HEK293 (cell line): ENCODE data around the gene CGGBP1.

Source experiments
- AEBP2 ChIP-seq: fragments of 450-650 bp; formaldehyde crosslinking; IDR thresholded peaks from 2 replicates; pipeline ENCODE4 v1.5.1; 2016; ENCODE audit warnings: missing biosample characterization, missing genetic modification characterization, borderline replicate concordance
- KLF16 ChIP-seq: fragments of 450-650 bp; formaldehyde crosslinking; IDR thresholded peaks from 2 replicates; pipeline ENCODE4 v1.5.1; 2017; ENCODE audit warnings: missing biosample characterization, missing genetic modification characterization
- OVOL3 ChIP-seq: fragments of 450-650 bp; formaldehyde crosslinking; IDR thresholded peaks from 2 replicates; pipeline ENCODE4 v1.5.1; 2016; ENCODE audit warnings: missing biosample characterization, missing genetic modification characterization
- SP2 ChIP-seq: fragments of 450-650 bp; formaldehyde crosslinking; IDR thresholded peaks from 2 replicates; pipeline ENCODE4 v1.5.1; 2016; ENCODE audit warnings: missing biosample characterization, missing genetic modification characterization
- ZBTB7A ChIP-seq: fragments of 450-650 bp; formaldehyde crosslinking; IDR thresholded peaks from 2 replicates; pipeline ENCODE4 v1.5.1; 2016; ENCODE audit warnings: low read depth, missing biosample characterization, missing genetic modification characterization
- ZFP41 ChIP-seq: fragments of 450-650 bp; formaldehyde crosslinking; IDR thresholded peaks from 2 replicates; pipeline ENCODE4 v1.5.1; 2016; ENCODE audit warnings: missing biosample characterization, missing genetic modification characterization, borderline replicate concordance
- ZNF114 ChIP-seq: fragments of 450-650 bp; formaldehyde crosslinking; IDR thresholded peaks from 2 replicates; pipeline ENCODE4 v1.5.0; 2017; ENCODE audit warnings: missing biosample characterization, missing genetic modification characterization
- ZNF239 ChIP-seq: fragments of 450-650 bp; formaldehyde crosslinking; IDR thresholded peaks from 2 replicates; pipeline ENCODE4 v1.5.1; 2016; ENCODE audit warnings: missing biosample characterization, missing genetic modification characterization
- ZNF335 ChIP-seq: fragments of 450-650 bp; formaldehyde crosslinking; conservative IDR thresholded peaks from 2 replicates; pipeline ENCODE4 v1.5.1; 2016; ENCODE audit warnings: missing biosample characterization, missing genetic modification characterization
- ZNF341 ChIP-seq: fragments of 450-650 bp; formaldehyde crosslinking; IDR thresholded peaks from 2 replicates; pipeline ENCODE4; 2016; ENCODE audit warnings: low read depth, missing biosample characterization, missing genetic modification characterization
- ZNF623 ChIP-seq: fragments of 450-650 bp; formaldehyde crosslinking; IDR thresholded peaks from 2 replicates; pipeline ENCODE4 v1.5.1; 2016; ENCODE audit warnings: missing biosample characterization, missing genetic modification characterization
- ZSCAN18 ChIP-seq: fragments of 450-650 bp; formaldehyde crosslinking; IDR thresholded peaks from 2 replicates; pipeline ENCODE4 v1.5.1; 2016; ENCODE audit warnings: missing biosample characterization, missing genetic modification characterization
- ZSCAN30 ChIP-seq: fragments of 450-650 bp; IDR thresholded peaks from 2 replicates; pipeline ENCODE4 v1.5.1; 2018; ENCODE audit warnings: missing biosample characterization, mild to moderate bottlenecking, missing genetic modification characterization, moderate library complexity
- TF ChIP-seq, protein P1 (sequence below): fragments of 450-650 bp; formaldehyde crosslinking; IDR thresholded peaks from 2 replicates; pipeline ENCODE4 v1.5.1; 2016; ENCODE audit warnings: missing biosample characterization, missing genetic modification characterization
- TF ChIP-seq, protein P2 (sequence below): fragments of 450-650 bp; formaldehyde crosslinking; IDR thresholded peaks from 2 replicates; pipeline ENCODE4 v1.5.1; 2016; ENCODE audit warnings: missing biosample characterization, missing genetic modification characterization
- TF ChIP-seq, protein P3 (sequence below): fragments of 450-650 bp; formaldehyde crosslinking; IDR thresholded peaks from 2 replicates; pipeline ENCODE4 v1.5.1; 2016; ENCODE audit warnings: missing biosample characterization, missing genetic modification characterization
- TF ChIP-seq, protein P4 (sequence below): fragments of 450-650 bp; formaldehyde crosslinking; IDR thresholded peaks from 2 replicates; pipeline ENCODE4 v1.5.1; 2016; ENCODE audit warnings: missing biosample characterization, missing genetic modification characterization
- TF ChIP-seq, protein P5 (sequence below): fragments of 450-650 bp; formaldehyde crosslinking; IDR thresholded peaks from 2 replicates; pipeline ENCODE4 v1.5.1; 2016; ENCODE audit warnings: missing biosample characterization, missing genetic modification characterization, borderline replicate concordance
- TF ChIP-seq, protein P6 (sequence below): fragments of 450-650 bp; formaldehyde crosslinking; optimal IDR thresholded peaks from 2 replicates; pipeline ENCODE3; 2016; ENCODE audit warnings: missing biosample characterization, mild to moderate bottlenecking, missing genetic modification characterization

Gene CGGBP1

GRCh38 chr3:88058581-88059379 lies at the start of gene CGGBP1, which contains the start of gene ZNF654 (continued):
- TF ChIP-seq ZSCAN18 (tag by site-specific recombination) (no peak), ZBTB7A (tag by site-specific recombination) (no peak), KLF16 (tag by site-specific recombination) (peak; percentile 57), ZNF623 (tag by site-specific recombination) (no peak), ZNF239 (tag by site-specific recombination) (no peak), ZNF335 (tag by site-specific recombination) (peak; percentile 62), ZSCAN30 (peak; percentile 75; the same call in 1 of the 2 replicates), ZNF341 (tag by site-specific recombination) (peak; percentile 69), AEBP2 (tag by site-specific recombination) (no peak), ZFP41 (no peak), OVOL3 (tag by site-specific recombination) (no peak), SP2 (tag by site-specific recombination) (peak; percentile 90), ZNF114 (tag by site-specific recombination) (no peak)
- TF ChIP-seq, protein P1, sequence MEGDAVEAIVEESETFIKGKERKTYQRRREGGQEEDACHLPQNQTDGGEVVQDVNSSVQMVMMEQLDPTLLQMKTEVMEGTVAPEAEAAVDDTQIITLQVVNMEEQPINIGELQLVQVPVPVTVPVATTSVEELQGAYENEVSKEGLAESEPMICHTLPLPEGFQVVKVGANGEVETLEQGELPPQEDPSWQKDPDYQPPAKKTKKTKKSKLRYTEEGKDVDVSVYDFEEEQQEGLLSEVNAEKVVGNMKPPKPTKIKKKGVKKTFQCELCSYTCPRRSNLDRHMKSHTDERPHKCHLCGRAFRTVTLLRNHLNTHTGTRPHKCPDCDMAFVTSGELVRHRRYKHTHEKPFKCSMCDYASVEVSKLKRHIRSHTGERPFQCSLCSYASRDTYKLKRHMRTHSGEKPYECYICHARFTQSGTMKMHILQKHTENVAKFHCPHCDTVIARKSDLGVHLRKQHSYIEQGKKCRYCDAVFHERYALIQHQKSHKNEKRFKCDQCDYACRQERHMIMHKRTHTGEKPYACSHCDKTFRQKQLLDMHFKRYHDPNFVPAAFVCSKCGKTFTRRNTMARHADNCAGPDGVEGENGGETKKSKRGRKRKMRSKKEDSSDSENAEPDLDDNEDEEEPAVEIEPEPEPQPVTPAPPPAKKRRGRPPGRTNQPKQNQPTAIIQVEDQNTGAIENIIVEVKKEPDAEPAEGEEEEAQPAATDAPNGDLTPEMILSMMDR (tag by site-specific recombination): no peak
- TF ChIP-seq, protein P2, sequence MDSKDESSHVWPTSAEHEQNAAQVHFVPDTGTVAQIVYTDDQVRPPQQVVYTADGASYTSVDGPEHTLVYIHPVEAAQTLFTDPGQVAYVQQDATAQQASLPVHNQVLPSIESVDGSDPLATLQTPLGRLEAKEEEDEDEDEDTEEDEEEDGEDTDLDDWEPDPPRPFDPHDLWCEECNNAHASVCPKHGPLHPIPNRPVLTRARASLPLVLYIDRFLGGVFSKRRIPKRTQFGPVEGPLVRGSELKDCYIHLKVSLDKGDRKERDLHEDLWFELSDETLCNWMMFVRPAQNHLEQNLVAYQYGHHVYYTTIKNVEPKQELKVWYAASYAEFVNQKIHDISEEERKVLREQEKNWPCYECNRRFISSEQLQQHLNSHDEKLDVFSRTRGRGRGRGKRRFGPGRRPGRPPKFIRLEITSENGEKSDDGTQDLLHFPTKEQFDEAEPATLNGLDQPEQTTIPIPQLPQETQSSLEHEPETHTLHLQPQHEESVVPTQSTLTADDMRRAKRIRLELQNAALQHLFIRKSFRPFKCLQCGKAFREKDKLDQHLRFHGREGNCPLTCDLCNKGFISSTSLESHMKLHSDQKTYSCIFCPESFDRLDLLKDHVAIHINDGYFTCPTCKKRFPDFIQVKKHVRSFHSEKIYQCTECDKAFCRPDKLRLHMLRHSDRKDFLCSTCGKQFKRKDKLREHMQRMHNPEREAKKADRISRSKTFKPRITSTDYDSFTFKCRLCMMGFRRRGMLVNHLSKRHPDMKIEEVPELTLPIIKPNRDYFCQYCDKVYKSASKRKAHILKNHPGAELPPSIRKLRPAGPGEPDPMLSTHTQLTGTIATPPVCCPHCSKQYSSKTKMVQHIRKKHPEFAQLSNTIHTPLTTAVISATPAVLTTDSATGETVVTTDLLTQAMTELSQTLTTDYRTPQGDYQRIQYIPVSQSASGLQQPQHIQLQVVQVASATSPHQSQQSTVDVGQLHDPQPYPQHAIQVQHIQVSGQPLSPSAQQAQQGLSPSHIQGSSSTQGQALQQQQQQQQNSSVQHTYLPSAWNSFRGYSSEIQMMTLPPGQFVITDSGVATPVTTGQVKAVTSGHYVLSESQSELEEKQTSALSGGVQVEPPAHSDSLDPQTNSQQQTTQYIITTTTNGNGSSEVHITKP (tag by site-specific recombination): peak; percentile 20; the same call in 1 of the 2 replicates
- TF ChIP-seq, protein P3, sequence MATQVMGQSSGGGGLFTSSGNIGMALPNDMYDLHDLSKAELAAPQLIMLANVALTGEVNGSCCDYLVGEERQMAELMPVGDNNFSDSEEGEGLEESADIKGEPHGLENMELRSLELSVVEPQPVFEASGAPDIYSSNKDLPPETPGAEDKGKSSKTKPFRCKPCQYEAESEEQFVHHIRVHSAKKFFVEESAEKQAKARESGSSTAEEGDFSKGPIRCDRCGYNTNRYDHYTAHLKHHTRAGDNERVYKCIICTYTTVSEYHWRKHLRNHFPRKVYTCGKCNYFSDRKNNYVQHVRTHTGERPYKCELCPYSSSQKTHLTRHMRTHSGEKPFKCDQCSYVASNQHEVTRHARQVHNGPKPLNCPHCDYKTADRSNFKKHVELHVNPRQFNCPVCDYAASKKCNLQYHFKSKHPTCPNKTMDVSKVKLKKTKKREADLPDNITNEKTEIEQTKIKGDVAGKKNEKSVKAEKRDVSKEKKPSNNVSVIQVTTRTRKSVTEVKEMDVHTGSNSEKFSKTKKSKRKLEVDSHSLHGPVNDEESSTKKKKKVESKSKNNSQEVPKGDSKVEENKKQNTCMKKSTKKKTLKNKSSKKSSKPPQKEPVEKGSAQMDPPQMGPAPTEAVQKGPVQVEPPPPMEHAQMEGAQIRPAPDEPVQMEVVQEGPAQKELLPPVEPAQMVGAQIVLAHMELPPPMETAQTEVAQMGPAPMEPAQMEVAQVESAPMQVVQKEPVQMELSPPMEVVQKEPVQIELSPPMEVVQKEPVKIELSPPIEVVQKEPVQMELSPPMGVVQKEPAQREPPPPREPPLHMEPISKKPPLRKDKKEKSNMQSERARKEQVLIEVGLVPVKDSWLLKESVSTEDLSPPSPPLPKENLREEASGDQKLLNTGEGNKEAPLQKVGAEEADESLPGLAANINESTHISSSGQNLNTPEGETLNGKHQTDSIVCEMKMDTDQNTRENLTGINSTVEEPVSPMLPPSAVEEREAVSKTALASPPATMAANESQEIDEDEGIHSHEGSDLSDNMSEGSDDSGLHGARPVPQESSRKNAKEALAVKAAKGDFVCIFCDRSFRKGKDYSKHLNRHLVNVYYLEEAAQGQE (tag by site-specific recombination): 0 out of 2 replicates have a peak, but pooled peaks have one; percentile 26
- TF ChIP-seq, protein P4, sequence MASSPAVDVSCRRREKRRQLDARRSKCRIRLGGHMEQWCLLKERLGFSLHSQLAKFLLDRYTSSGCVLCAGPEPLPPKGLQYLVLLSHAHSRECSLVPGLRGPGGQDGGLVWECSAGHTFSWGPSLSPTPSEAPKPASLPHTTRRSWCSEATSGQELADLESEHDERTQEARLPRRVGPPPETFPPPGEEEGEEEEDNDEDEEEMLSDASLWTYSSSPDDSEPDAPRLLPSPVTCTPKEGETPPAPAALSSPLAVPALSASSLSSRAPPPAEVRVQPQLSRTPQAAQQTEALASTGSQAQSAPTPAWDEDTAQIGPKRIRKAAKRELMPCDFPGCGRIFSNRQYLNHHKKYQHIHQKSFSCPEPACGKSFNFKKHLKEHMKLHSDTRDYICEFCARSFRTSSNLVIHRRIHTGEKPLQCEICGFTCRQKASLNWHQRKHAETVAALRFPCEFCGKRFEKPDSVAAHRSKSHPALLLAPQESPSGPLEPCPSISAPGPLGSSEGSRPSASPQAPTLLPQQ (tag by site-specific recombination): peak; percentile 93
- TF ChIP-seq, protein P5, sequence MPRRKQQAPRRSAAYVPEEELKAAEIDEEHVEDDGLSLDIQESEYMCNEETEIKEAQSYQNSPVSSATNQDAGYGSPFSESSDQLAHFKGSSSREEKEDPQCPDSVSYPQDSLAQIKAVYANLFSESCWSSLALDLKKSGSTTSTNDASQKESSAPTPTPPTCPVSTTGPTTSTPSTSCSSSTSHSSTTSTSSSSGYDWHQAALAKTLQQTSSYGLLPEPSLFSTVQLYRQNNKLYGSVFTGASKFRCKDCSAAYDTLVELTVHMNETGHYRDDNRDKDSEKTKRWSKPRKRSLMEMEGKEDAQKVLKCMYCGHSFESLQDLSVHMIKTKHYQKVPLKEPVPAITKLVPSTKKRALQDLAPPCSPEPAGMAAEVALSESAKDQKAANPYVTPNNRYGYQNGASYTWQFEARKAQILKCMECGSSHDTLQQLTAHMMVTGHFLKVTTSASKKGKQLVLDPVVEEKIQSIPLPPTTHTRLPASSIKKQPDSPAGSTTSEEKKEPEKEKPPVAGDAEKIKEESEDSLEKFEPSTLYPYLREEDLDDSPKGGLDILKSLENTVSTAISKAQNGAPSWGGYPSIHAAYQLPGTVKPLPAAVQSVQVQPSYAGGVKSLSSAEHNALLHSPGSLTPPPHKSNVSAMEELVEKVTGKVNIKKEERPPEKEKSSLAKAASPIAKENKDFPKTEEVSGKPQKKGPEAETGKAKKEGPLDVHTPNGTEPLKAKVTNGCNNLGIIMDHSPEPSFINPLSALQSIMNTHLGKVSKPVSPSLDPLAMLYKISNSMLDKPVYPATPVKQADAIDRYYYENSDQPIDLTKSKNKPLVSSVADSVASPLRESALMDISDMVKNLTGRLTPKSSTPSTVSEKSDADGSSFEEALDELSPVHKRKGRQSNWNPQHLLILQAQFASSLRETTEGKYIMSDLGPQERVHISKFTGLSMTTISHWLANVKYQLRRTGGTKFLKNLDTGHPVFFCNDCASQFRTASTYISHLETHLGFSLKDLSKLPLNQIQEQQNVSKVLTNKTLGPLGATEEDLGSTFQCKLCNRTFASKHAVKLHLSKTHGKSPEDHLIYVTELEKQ (tag by site-specific recombination): no peak
- TF ChIP-seq, protein P6, sequence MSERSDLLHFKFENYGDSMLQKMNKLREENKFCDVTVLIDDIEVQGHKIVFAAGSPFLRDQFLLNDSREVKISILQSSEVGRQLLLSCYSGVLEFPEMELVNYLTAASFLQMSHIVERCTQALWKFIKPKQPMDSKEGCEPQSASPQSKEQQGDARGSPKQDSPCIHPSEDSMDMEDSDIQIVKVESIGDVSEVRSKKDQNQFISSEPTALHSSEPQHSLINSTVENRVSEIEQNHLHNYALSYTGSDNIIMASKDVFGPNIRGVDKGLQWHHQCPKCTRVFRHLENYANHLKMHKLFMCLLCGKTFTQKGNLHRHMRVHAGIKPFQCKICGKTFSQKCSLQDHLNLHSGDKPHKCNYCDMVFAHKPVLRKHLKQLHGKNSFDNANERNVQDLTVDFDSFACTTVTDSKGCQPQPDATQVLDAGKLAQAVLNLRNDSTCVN (tag by site-specific recombination): peak; percentile 55
